NCI-H2171 treated with DMSO at 0.1 percent for 48 hours (cell line): ENCODE measurements around the gene ZBTB26.

Source experiments
- DNase-seq: peaks from one replicate; lab custom pipeline; 2025; lab: John Stamatoyannopoulos, UW

ZBTB26 gene

GRCh38 chr9:122931226-122932121 is at the start of gene ZBTB26:
Gene ZBTB26 (minus strand): TSS chr9:122931512. CDS start chr9:122919934, 11,578 bp downstream.
- DNase-seq = peak; percentile 94

GRCh38 chr9:122978601-122979000 is 47.3 kb upstream of the ZBTB26 start:
- DNase-seq = peak; percentile 1

GRCh38 chr9:122975196-122975595 is 43.9 kb upstream of the ZBTB26 start:
- no peak for DNase-seq

GRCh38 chr9:122961139-122961538 is 29.8 kb upstream of the ZBTB26 start:
- DNase-seq = no peak

GRCh38 chr9:122955961-122956360 is 24.6 kb upstream of the ZBTB26 start:
- no peak for DNase-seq

- no peak for DNase-seq
Observed at GRCh38 chr9:122954253-122954691, 23.0 kb upstream of the ZBTB26 start.

GRCh38 chr9:122951056-122951455 is 19.7 kb upstream of the ZBTB26 start:
- DNase-seq = no peak

- no peak for DNase-seq
Observed at GRCh38 chr9:122950263-122950662, 19.0 kb upstream of the ZBTB26 start.

GRCh38 chr9:122949696-122950095 is 18.4 kb upstream of the ZBTB26 start:
- DNase-seq = no peak

- DNase-seq = no peak
Observed at GRCh38 chr9:122948313-122948712, 17.0 kb upstream of the ZBTB26 start.

GRCh38 chr9:122946461-122947005 is 15.2 kb upstream of the ZBTB26 start:
- no peak for DNase-seq

GRCh38 chr9:122944960-122945888 is 13.9 kb upstream of the ZBTB26 start:
- no peak for DNase-seq

- DNase-seq = no peak
Observed at GRCh38 chr9:122941582-122942234, 10.4 kb upstream of the ZBTB26 start.

GRCh38 chr9:122940749-122941581 is 9.7 kb upstream of the ZBTB26 start, which contains the start of gene RABGAP1:
Gene RABGAP1 (plus strand): TSS chr9:122941020. CDS start chr9:122957060, 16,040 bp downstream.
- peak; percentile 97 for DNase-seq

GRCh38 chr9:122940454-122940748 is 9.1 kb upstream of the ZBTB26 start:
- DNase-seq = no peak

- DNase-seq = no peak
Observed at GRCh38 chr9:122939601-122940000, 8.3 kb upstream of the ZBTB26 start.

GRCh38 chr9:122936883-122937282 is 5.6 kb upstream of the ZBTB26 start:
- no peak for DNase-seq

- DNase-seq = no peak
Observed at GRCh38 chr9:122936464-122936863, 5.2 kb upstream of the ZBTB26 start.

- DNase-seq = no peak
Observed at GRCh38 chr9:122930541-122931225, 629 bp downstream of the ZBTB26 start.

- no peak for DNase-seq
Observed at GRCh38 chr9:122929796-122930354, 1.4 kb downstream of the ZBTB26 start.
